SHP77 treated with DMSO at 0.1 percent for 48 hours (cell line): Measurements from ENCODE around the gene CRIM1.

Source experiments
- DNase-seq: peaks from one replicate; lab custom pipeline; 2025; lab: John Stamatoyannopoulos, UW

Gene CRIM1

DNA sequence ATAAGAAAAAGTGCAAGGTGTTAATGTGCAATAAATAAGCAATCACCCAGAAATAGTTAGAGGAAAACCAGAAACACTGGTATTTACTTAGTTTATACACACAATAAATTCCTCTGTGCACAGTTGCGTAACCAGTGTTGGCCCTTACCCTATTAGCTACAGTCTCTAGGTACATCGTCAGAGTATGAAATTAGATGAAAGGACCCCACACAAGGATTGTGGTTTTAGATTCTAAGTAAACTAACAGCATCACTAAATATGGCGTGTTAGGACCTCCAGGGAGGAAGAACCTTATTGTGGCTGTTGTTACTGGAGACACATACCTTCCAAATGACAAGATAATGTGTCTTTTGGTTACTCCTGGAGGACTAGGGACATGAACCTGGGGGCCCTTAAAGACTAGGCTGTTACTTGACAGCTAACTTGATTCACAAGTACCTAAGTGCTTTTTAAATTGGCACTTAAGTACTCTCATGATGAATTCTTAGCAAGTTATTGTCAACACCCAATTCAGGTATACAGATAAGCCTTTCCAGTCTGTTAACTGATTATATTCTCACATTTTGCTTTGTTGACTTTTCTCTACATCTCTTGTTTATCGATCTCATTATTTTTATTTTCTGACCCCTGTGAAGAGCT is 127.1 kb downstream of the CRIM1 start:
- DNase-seq: no peak

GRCh38 chr2:36483290-36483689 is 127.7 kb downstream of the CRIM1 start:
- DNase-seq: no peak

- DNase-seq: no peak
Measured at GRCh38 chr2:36484454-36484853, 128.9 kb downstream of the CRIM1 start.

DNA sequence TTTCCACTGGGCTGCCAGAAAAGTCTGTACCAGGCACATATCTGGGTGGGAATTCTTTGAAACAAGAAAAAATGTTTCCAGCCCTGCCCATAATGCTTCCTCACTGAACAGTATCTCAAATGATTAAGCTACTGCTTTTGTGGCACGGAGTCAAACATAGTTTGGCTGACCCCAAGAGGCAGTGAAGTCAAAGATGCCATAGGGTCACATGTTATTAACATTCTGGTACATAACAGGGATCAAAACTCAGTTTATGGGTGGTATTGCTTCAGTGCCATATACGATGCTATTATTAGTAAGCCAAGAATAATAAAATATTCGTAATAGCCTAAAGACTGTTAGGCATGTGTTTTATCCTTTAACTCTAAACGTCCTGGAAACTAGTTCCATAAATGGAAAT is 129.9 kb downstream of the CRIM1 start:
- DNase-seq: no peak

DNA sequence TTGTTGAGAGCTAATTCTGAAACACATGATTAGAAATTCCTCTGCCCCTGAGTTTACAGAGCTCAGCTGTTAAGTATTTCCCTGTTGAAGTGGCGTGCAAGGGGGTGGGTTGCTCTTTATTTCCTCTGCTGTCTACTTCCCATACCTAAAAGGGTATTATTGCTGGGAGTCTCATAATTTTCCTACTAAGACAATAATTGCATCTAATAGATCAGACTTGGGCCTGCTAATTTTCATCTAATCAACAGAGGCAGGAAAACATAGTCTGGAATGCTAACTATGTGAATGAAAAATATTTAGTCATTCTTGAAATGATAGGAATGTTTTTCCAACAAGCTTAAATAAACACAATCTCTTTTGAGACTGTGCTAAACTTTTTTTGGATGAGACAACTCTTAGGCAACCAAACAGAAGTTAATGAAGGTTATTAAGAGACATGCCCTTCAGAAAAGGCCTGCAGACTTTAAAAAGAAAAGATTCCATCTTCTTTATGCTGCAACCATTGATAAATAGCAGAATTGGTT is 131.0 kb downstream of the CRIM1 start:
- no peak for DNase-seq

DNA sequence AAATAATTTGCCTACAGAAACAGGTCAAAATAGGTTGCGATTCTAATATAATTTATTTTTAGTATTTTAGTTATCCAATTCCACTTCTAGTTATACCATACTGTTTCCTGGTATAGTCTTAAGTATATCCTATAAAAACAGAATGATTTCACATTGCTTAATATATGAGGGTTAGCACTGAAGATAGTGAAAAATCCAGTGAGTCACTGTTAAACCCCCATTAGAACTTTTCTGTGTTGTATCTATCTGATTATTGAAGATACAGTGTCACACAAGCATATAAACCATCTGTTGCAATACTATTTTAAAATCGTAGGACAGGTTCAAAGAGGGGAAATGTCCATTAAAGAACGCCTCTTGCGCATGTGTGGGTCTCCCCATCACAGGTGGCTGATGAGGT is 132.4 kb downstream of the CRIM1 start:
- no peak for DNase-seq

- DNase-seq: no peak
Measured at GRCh38 chr2:36489281-36489680, 133.7 kb downstream of the CRIM1 start.

- no peak for DNase-seq
Measured at GRCh38 chr2:36490749-36491148, 135.2 kb downstream of the CRIM1 start.

- DNase-seq: no peak
Measured at GRCh38 chr2:36492216-36492945, 136.8 kb downstream of the CRIM1 start.

DNA sequence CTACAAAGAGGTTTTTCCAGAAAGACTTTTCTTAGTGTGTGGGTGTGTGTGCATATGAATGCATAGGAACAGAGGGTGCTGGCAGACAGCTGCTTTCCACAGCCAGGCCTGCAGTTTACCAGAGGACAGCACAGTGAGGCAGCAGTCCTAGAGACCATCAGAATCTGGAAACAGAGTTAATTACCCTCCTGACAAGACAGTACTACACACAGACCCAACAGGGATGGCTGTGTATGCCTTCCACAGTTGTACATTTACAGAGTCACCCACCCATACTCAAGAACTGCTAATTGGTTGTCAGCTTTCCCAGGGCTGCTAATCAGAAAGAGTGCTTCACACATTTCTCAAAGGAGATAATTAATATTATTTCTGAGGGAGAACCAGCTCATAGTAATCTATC is 137.7 kb downstream of the CRIM1 start:
- DNase-seq: no peak

- no peak for DNase-seq
Measured at GRCh38 chr2:36497570-36498163, 142.1 kb downstream of the CRIM1 start.

- no peak for DNase-seq
Measured at GRCh38 chr2:36499128-36499820, 143.7 kb downstream of the CRIM1 start.

GRCh38 chr2:36500072-36500471 is 144.5 kb downstream of the CRIM1 start:
- no peak for DNase-seq

DNA sequence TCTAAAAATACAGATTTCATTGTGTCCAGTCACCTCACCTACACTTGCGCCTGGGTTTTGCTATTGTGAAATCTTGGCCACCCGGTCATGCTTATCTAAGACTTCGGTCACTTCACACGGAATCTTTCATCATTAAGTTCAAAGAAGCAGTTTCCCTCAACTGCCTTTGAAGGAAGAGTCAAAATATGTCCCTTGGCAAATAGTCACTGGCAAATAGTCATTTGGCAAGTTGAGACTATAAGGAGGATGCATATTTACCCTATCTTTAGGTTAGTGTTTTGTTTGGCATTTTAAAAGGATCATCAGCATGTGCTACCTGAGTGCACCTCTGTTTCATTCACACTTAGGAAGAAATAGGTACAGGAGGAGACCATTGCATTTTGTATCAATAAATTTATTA is 146.5 kb downstream of the CRIM1 start:
- DNase-seq: no peak

DNA sequence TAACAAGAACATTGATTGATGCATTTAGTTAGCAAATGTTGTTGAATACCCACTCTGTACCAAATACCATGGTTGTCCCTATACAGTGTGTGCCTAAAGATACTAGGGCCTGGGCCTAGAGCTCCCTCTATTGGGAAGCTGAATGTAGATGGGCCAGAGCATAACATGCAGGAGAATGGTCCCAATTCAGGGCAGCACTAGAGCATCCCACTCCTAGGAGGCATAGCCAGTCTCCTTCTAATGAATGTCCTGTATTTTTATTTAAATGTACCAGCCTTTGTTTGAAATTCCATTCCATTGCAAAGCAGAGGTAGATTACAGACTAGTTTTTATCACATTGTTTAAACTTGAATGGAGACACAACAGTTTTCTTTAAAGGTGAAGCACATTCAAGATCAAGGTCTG is 151.8 kb downstream of the CRIM1 start:
- no peak for DNase-seq

DNA sequence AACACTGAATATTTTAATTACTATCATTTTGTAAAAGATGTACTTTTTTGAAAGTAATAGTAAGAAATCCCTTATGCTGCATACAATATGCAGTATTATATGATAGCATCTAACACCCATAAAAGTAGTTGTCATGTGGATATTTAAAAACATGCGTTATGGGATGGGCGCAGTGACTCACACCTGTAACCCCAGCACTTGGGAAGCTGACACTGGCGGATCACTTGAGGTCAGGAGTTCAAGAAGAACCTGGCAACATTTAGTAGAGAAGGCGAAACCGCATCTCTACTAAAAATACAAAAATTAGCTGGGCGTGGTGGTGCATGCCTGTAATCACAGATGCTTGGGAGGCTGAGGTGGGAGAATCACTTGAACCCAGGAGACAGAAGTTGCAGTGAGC is 153.5 kb downstream of the CRIM1 start:
- no peak for DNase-seq

DNA sequence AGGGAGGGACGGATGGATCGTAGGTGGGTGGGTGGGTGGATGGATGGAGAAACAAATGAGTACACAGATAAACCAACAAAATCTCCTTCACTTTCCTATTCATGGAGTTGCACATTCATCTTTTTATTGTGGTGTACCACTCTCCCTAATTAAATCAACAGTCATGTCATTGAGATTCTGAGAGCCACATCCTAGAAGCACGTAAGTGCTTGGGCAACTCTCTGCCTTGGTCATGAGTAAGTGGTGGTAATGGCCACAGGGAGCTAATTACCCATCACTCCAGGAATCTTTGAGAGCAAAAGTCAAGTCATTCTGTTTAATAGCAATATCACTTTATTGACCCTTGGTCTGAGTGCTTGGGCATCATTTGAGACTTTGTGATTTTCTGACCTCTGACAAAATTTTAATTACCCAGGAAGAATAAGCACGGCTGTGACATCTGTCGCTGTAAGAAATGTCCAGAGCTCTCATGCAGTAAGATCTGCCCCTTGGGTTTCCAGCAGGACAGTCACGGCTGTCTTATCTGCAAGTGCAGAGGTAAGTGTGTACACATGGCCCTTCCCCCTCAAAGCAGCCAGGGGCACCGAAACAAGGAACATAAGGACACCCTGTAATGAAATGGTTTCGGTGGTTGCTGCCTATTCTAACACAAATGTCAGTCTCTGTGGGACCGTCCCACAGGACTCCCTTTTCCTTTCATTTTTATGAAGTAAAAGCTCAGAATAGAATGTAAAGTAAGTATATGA is 156.5 kb downstream of the CRIM1 start:
- no peak for DNase-seq

DNA sequence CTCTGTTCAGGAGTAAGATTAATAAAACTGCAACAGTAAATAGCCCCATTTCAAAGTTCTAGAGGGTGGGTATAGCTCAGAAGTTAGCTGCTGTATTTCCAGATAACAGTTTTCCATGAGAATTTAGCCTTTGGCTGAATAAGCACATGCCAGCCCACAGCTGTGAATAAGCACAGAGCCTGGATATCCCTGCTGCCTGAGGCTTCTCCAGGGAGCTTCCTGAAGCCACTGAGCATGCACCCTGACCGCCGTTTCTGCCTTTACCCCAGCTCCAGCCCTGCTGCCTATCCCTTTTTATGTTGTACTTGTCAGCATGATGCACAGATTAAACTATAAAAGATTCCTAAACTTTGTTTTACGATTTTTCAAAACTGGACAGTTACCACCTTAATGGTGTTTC is 157.1 kb downstream of the CRIM1 start:
- DNase-seq: no peak

DNA sequence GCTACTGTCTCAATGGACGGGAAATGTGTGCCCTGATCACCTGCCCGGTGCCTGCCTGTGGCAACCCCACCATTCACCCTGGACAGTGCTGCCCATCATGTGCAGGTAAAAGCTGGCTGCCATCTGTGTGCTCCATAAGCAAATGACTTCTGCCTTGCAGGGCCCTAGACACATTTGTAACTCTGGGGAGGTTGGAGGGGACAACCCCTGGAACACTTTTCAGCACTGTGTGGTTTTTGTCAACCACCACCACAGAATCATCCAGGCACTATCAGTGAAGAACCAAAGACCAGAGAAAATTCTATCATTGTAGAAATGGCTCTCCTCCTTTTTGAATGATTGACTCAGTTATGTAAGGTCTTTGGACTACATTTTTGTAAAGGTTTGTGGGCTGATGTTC is 158.1 kb downstream of the CRIM1 start:
- DNase-seq: no peak

GRCh38 chr2:36515538-36515937 is 160.0 kb downstream of the CRIM1 start:
- DNase-seq: no peak

DNA sequence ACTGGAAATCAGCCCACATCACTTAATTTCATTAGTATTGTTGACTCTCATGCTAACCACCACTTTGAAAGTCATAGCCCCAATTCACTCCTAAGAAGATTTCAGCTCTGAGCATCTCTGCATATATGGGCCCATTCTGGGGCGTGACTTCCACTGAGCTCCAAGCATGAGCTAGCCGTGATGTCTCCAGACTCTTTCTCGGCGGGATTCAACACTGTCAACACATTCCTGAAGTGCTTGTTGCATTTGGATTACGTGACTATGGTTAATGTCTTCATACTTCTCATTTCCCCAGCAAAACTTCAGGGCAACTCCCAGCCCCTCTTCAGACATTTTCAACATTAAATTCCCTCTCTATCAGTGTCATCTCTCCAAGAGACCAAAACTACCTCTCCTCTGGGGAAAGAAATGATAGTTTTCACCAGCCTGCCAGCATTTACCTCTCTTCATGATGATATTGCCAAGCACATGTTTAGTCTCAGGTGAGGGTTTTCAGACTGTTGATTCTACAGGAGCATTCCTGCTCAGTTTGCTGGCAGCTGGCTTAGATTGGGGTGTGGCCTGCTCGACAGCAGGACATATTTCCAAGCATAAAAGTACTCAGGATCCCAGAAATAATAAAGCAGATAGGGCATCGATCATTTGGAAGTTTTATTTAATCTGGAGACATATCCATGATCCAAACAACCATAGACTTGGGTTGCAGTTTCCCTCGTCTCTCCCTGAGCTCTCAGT is 160.7 kb downstream of the CRIM1 start:
- no peak for DNase-seq
